ACHN (cell line): Measurements from ENCODE around the gene SLC16A13.
A peak's percentile ranks its signal among the peaks of the same experiment; 100 is the strongest.

Source experiments
- DNase-seq: peaks from one replicate; pipeline ENCODE4 v3.0.0-alpha.2; 2015
- in situ Hi-C: cut with HindIII; loops from 2 replicates; pipeline ENCODE4 v1.10.0; 2017; ENCODE audit warnings: low sequenced_read_pairs, low pct_ligation_motif_present, low pct_unique_long_range_greater_than_20kb

The SLC16A13 gene

GRCh38 chr17:7007143-7007542 lies 28.7 kb upstream of the SLC16A13 start:
- no peak for DNase-seq
- in situ Hi-C loops, result no loop called here

DNA sequence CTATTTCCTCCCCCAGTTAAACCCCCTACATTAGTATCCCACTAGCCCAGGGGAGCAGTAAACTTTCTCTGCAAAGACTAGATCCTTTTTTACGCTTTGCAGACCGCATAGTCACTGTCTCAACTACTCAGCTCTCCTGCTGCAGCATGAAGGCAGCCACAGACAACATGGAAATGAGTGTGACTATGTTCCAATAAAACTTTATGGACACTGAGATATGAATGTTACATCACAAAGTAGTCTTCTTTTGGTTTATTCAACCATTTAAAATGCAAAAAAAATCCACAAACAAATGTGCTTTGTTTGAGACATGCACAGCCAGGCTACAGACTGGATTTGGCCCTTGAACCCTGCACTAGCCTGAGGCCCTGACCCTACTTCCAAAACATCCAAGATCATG lies 25.3 kb upstream of the SLC16A13 start:
- in situ Hi-C loops, result no loop called here
- DNase-seq, result no peak

DNA sequence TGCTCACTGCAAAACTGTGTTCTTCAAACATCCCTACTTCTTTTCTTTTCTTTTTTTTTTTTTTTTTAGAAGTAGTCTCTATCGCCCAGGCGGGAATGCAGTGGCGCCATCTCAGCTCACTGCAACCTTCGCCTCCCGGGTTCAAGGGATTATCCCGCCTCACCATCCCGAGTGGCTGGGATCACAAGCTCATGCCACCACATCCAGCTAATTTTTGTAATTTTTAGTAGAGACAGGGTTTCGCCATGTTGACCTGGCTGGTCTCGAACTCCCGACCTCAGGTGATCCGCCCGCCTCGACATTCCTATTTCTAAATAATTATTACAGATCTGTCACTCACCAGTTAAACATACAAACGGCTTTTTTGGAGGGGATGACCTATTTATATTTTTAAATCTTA lies 24.4 kb upstream of the SLC16A13 start:
- in situ Hi-C loops, result no loop called here

GRCh38 chr17:7011942-7012254 lies 23.9 kb upstream of the SLC16A13 start:
- in situ Hi-C loops, result no loop called here
- no peak for DNase-seq

More for the DNA sequence above, 24.4 kb upstream of the SLC16A13 start:
- DNase-seq, result no peak

DNA sequence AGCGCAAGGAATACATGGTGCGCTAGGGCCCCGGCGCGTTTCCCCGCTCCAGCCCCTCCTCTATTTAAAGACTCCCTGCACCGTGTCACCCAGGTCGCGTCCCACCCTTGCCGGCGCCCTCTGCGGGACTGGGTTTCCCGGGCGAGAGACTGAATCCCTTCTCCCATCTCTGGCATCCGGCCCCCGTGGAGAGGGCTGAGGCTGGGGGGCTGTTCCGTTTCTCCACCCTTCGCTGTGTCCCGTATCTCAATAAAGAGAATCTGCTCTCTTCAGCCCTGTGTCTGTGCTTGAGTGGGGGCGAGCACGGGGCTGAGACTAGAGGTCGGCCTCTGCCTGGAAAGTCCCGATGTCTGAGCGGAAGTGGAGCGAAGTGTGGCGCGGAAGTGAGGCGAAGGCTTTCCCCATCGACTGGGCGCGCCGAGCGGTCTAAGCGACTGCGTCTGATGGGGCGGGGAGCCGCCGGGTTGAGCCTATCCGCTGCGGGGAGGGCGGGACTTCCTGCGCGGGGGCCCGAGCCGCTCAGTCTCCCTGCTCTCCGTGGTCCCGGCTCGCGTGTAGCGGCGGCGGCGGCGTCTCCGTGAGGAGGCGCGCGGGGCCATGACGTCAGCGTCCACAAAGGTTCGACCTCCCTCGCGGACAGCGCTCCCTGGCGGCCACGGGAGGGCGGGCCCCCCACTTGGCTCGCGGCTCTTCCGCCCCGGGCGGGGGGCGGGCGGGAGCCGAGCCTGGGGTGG lies 21.4 kb upstream of the SLC16A13 start:
- in situ Hi-C loops, result no loop called here
- peak; percentile 98 for DNase-seq

DNA sequence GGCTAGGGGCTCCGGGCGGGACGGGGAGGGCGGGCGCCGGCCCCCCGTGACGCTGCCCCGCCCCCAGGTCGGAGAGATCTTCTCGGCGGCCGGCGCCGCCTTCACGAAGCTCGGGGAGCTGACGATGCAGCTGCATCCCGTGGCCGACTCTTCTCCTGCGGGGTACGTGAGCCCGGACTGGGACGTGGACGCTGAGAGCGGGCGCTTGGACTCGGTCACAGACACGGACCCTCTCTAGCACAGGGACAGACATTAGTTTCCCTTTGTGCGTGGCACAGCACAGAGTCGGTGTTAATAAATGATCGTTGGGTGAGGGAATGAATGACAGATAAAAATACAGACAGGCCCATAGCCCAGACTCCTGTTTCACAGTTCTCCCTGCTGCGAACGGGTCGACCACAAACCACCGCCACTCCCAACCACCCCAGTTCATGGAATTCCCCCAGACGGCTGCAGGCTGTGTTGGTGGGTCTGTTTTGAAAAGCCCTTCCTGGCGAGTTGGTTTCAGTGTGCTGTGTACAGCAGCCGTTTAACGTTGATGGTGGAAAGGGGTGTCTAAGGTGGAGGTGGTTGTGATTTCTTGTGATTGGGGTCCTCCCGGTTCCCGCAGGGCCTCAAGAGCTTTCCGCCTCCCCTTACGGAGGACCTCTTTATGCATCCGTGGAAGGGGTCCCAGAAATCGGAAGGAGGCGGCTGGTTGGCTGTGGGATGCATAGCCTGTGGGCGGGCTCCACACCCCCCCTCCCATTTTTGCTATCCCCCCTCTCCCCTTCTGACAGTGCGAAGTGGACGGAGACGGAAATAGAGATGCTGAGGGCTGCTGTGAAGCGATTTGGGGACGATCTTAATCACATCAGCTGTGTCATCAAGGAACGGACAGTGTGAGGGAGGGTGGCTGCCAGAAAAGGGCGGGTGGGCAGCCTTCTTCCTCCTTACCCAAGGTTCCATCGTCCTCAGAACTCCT lies 20.5 kb upstream of the SLC16A13 start:
- in situ Hi-C loops, result no loop called here
- DNase-seq, result no peak

DNA sequence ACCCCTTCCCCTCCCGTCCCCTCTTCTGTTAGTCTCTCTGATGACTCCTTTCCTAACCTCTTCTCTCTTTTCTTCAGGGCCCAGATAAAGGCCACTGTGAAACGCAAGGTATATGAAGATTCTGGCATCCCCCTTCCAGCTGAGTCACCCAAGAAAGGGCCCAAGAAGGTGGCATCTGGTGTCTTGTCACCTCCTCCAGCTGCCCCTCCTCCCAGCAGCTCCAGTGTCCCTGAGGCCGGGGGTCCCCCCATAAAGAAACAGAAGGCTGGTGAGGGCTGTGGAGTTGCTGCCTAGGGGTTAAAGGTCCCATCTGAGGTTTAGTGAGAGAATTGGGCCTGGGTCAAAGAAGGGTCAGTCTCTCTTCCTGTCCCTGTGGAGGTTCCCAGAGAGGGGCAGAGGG lies 19.4 kb upstream of the SLC16A13 start:
- in situ Hi-C loops, result no loop called here
- DNase-seq, result no peak

- in situ Hi-C loops, result no loop called here
- no peak for DNase-seq
Observed at GRCh38 chr17:7016886-7017826, 18.7 kb upstream of the SLC16A13 start.

- no peak for DNase-seq
- in situ Hi-C loops, result no loop called here
Observed at GRCh38 chr17:7017827-7018200, 18.0 kb upstream of the SLC16A13 start.

DNA sequence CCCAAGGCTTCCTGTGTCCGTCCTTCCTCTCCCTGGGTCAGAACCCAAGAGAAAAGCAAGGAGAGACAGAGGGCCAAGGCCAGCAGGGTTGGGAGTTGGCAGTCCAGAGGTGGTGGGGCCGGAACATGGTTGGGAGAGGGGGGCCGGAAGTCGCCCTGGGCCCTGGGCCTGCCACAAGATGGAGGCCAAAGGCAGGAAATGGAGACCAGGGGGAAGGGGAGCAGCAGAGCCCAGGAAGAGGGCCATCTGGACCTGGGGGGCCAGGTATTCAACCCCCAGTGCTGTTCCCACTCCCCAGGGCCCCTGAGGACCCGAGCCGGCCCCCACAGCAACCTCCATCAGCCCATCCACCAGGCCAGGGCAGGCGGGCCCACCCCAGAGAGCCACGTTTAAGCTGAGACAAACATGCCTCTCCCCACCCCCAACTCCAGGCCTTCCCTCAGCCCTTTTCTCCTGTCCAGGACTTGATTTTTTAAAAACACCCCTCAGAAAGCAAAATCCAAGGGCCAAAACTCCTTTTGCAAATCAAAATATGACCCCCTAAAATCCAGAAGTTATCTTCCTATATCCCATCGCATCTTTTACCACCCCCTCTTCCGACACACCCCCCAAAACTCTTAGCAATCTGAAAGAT lies 17.4 kb upstream of the SLC16A13 start:
- no peak for DNase-seq
- in situ Hi-C loops, result no loop called here

GRCh38 chr17:7019367-7019766 lies 16.4 kb upstream of the SLC16A13 start:
- in situ Hi-C loops, result no loop called here

GRCh38 chr17:7019839-7020519 lies 15.8 kb upstream of the SLC16A13 start:
- peak; percentile 64 for DNase-seq
- in situ Hi-C loops, result no loop called here

More at GRCh38 chr17:7019367-7019766, 16.4 kb upstream of the SLC16A13 start:
- no peak for DNase-seq

DNA sequence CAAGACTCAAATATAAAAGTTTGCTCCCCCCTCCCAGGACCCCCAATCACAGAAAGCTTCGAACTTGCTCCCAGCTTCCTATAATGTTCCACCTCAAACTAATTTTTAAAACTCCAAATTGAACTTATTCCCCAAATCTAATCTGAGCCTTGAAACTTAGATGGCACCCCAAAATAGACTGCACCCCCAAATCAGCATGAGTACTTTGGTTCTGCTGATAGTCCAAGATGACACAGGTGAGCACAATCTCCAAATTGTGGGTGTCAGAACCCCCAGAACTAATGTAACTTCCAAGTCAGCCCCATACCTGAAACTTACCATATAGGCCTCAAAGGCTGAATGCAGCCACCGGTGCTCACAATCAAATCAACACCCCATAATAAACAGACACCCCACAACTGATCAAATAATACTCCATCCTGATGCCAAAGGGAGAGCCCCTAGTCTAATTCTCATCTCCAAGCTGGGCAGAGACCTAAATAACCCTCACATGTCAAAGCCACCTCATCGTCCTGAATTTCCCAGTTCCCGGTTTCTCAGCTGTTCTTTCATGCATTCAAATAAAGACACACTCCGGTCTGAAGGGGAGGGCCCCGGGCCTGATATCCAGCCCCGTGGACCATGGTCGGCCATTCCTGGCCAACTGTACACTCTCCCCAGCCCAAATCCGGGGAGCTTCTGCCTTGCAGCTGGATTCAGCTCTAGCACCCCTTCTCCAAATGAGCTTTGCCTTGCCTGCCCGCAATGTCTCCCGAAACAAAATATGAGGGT lies 14.7 kb upstream of the SLC16A13 start:
- no peak for DNase-seq
- in situ Hi-C loops, result no loop called here

- in situ Hi-C loops, result no loop called here
- peak; percentile 73 for DNase-seq
Observed at GRCh38 chr17:7021993-7022778, 13.6 kb upstream of the SLC16A13 start.

- in situ Hi-C loops, result no loop called here
- no peak for DNase-seq
Observed at GRCh38 chr17:7022781-7023571, 12.8 kb upstream of the SLC16A13 start, which contains the start of gene BCL6B. BCL6B (plus strand) TSS chr17:7023050; CDS start chr17:7023672, 622 bp downstream.
